ENCODE results near the gene ZNF764. TPM values are rescaled to one million over a fixed set of nuclear protein-coding genes. Genes with fewer than 3 reads are reported as not detected.

ZNF764 gene
- total and polyA plus RNA-seq, 9 of the 15 experiments (the other 6 are each of a cell fraction or from before 2014, with no cell fraction given) = 0.69 to 10.1 (median 4.1) TPM

DNA sequence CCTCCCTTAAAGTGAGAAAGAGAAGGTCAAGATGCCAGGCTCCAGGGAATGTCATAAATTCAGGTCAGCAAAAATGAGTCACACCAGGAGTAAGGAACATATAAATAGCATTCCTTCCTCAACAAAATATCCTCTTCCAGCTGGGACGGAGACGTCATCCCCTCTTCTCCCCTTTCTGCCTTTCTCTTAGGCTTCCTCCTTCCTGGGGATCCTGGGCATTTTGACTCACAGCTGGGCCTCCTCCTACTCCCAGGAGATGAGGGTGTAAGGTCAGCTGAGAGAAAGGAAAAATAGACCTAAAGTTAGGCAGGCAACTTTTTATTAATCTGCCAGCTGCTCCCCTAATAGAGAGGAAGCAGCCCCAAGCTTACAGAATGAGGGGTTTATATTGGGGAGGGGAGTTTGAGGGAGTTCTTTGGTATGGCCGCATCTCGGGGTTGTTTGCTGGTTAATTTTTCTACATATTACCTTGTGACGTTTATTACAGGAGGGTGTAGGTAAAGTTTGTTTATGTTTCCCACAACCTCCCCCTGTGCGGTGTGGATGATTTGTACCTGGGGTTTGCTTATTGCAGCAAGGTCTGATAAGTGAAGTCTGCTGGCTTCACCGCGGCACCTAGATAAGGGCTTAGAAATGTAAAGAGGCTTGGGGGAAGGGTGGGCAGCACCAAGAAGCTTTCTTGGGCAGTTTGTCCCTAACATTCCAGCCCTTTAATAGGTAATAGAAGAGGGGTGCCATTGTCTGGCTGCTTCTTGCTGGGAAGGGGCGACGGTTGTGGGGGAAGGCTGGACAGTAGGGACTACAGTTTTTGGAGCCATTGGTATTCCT lies 16.5 kb downstream of the ZNF764 start (continued):
- peak; percentile 19 for TF ChIP-seq HDAC3 (IDR thresholded peaks at IDR 0.05; ENCODE audit: borderline replicate concordance, partially characterized antibody)
- no peak for TF ChIP-seq PTRF (tag; IDR thresholded peaks at IDR 0.05)
- TF ChIP-seq ZBTB34 (CRISPR knock-in tag; IDR thresholded peaks at IDR 0.05) = no peak
- TF ChIP-seq SMARCA4 (IDR thresholded peaks at IDR 0.05) = peak; percentile 41; the same call in 1 of the 2 replicates
- peak; percentile 51; the same call in 1 of the 2 replicates for TF ChIP-seq EP300 (IDR thresholded peaks at IDR 0.05; ENCODE audit: low read length)
- TF ChIP-seq CBX2 (IDR thresholded peaks at IDR 0.05; ENCODE audit: insufficient read depth, low read length, poor library complexity, severe bottlenecking) = no peak
- TF ChIP-seq CEBPB (tag; IDR thresholded peaks at IDR 0.05) = no peak; the same call in 1 of the 2 replicates
- TF ChIP-seq ATF6 (CRISPR knock-in tag; IDR thresholded peaks at IDR 0.05) = no peak
- peak; percentile 16 for TF ChIP-seq CCNT2 (IDR thresholded peaks at IDR 0.05; ENCODE audit: borderline replicate concordance, extremely low read depth, insufficient read length, low read depth, low read length)
- 0 out of 2 replicates have a peak, but pooled peaks have one; percentile 37 for TF ChIP-seq MAFG (tag; conservative IDR thresholded peaks at IDR 0.05)

Measured in K562 (cell line).